ENCODE results near the gene STAU1.

- TF ChIP-seq SPI1 (IDR thresholded peaks at IDR 0.05; ENCODE audit: low read depth, low read length) (no peak), POLR2A (IDR thresholded peaks at IDR 0.05; ENCODE audit: low read depth, low read length) (no peak), POLR2AphosphoS5 (IDR thresholded peaks at IDR 0.05; ENCODE audit: low read depth, low read length) (no peak), TAF1 (IDR thresholded peaks at IDR 0.05; ENCODE audit: low read depth, low read length) (no peak), POU2F2 (IDR thresholded peaks at IDR 0.05; ENCODE audit: low read depth, low read length) (no peak), PAX5 (IDR thresholded peaks at IDR 0.05; ENCODE audit: insufficient read depth, low read length, severe bottlenecking) (no peak)
These were observed 40.5 kb upstream of the STAU1 start for GRCh38 chr20:49228676-49229075.

Data from GM12891 (cell line).